Activated CD4-positive, CD25-positive, alpha-beta regulatory T cell treated with anti-CD3 and anti-CD28 coated beads, Interleukin-2, amount 50 U/mL, for 72 hours (primary cell): ENCODE results near the gene BCO2.
"Not testable (repeated sequence)": the region's sequence is repeated elsewhere in the genome, so short reads cannot be mapped to it uniquely, and the experiment has no call there.

Source experiments
- DNase-seq: peaks from one replicate; pipeline ENCODE4 v3.0.0; 2021

The BCO2 gene, protein sequence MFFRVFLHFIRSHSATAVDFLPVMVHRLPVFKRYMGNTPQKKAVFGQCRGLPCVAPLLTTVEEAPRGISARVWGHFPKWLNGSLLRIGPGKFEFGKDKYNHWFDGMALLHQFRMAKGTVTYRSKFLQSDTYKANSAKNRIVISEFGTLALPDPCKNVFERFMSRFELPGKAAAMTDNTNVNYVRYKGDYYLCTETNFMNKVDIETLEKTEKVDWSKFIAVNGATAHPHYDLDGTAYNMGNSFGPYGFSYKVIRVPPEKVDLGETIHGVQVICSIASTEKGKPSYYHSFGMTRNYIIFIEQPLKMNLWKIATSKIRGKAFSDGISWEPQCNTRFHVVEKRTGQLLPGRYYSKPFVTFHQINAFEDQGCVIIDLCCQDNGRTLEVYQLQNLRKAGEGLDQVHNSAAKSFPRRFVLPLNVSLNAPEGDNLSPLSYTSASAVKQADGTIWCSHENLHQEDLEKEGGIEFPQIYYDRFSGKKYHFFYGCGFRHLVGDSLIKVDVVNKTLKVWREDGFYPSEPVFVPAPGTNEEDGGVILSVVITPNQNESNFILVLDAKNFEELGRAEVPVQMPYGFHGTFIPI

DNA sequence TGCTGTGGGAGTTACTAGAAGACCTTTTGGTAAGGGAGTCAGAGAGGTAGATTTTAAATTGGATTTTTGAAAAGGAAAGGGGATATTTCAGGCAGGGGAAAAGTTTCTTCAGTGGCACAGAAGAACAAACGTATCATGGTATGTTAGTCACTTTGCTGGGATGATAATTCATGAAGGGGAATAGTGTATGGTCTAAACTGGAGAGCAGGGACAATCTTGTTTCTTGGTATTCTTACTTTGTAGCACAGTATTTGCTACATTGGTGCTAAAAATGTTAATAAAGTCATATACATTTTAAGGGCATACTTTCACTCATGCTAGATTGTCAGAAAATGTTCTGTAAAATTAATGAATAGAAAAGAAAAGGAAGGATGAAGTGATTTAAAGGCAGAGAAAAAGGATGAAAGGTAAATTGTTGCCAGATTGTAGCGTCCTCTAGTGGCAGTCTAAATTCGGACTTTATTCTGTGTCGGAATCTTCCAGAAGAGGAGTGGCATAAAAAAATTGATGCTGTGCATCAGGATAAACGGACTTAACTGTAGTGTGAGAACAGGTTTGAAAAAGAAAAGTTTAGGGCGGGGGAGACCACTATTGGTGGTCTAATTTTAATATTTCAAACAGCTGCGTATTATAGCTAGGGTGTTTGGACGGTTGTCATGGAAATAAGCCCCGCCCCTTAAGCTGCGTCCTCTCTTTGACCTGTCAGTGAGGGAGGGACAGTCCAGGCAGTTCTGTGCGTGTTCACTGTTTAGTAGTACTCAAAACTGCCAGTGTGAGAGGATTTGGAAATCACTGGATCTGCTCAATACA is at the start of gene BCO2:
Gene BCO2 (plus strand): TSS at position 724 of the 810 bp plus-strand sequence. CDS start 90 bp downstream, outside the sequence.
- DNase-seq = peak; percentile 48

DNA sequence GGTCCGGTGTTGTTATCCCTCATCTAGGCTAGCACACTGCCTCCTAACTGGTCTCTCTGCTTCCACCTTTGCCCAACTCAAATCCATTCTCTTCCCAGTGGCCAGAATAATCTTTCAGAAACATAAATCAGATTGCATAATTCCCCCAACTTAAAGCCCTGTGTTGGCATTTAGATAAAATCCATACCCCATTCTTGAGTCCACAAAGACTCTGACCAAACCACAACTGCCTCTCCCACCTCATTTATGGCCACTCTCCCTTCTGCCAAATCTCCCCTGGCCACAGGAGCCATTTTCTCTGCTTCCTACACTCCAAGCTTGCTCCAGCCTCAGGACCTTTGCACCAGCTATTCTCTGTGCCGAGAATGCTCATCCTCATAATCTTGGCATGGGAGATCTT is 48.3 kb upstream of the BCO2 start:
- DNase-seq = no peak

DNA sequence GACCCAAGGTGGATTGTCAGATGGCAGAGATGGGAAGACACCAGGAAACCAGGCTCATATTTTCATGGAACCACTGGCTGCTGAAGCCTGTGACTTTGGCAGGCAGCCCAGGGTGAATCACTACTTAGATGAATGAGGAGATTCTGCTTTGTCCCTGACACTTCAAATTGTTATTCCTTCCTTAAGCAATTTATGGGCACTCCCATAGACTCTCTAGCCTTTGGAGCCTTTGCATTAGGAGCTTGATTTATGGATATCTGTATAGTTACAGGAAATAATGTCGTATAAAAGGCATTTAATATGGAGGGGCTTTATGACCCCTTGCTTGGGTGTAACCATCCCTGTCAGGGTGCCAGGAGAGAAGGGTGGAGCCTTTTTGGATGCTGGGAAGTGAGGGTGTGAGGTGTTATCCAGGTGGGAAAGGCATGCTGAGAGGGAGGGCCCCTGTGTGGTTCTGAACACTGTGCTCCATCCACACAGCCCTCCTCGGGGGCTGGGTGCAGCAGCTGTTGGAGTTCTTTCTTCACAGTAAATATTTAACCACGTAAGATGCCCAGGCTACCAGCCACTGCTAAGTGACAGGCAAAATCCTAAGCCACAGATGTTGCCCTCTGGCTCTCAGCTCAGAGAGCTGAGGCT is 46.7 kb upstream of the BCO2 start:
- DNase-seq = no peak

DNA sequence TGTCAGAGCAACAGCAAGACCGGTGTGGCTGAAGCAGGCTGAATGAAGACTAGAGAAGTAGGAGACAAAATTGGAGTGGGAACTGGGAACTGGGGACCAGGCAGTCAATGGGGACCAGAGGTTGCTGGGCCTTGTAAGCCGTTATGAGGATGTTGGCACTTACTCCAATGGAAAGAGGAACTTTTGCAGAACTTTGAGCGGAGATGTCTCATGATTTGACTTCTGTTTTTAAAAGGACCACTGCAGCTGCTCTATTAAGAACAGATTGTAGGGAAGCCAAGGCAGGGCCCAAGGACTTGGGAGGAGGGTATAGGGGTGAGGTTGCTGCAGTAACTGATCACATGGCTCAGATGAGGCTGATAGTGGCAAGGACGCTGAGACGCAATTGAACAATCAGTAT is 45.7 kb upstream of the BCO2 start:
- DNase-seq = no peak

DNA sequence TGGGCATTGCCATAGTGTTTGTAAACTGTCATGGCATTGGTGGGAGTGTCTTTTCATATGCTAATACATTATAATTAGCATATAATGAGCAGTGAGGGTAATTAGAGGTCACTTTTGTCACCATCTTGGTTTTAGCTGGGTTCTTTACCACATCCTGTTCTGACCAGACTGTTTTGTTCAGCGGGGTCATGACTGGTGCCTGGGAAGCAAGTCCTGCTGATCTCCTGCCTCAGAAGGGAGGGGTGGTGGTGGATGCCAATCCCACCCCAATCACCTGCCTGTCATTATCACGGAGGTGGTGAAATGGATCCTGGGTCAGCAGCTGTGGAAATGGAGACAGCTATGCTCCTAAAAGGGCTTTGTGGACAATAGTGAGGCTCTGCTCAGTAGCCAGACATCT is 42.6 kb upstream of the BCO2 start:
- no peak for DNase-seq

DNA sequence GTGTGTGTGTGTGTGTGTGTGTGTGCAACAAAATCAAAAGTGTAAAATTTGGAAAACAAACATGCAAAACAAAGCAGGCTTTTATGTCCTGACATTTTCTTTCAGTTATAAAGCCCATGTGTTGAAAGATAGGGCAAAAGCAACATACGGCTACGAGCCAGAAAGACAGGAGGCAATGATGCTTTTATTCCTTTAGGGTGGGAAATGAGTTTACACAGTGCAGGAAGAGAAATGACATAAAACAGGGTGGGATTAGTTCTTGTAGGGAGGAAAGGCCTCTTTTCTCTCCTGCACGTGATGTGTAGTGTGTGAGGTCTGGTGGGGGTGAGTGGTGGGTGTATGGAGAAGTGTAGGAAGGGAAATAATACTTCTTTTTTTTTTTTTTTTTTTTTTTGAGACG is 40.8 kb upstream of the BCO2 start:
- no peak for DNase-seq

DNA sequence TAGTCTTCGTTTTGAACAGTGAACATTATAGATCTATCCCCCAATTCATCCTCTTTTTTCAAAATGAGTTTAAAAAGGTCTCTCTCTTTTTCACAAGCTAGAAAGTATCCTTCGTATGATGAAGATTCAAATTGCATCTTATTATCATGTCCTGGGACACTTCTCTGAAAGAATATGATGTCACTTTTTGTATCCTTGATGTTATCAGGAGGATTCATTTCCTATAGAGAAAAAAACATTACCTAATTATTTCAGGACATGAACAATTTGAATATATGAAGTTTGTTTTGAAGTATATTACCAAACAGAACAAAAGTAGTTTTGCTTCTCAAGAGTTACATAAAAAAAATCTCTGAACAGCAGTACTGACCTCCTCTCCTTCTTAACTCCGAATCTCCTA is 31.7 kb upstream of the BCO2 start:
- DNase-seq = no peak

DNA sequence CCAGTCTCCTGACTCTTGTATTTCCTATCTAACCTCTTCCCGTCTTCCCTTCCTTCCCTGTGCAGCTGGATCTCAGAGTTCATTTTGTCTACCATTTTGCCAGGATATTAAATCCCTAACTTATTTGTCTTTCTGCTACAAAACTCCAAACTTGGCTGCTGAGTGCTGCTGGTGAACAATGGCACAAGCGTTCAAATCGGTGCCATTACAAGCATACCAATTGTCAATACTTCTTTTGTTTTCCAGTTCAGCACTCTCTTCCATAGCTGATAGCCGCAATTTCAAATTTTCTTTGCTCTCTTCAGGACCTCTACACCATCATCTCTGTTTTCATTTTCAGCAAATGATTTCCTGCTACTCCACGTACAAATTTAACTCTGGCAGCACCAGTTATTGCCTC is 24.8 kb upstream of the BCO2 start:
- no peak for DNase-seq

DNA sequence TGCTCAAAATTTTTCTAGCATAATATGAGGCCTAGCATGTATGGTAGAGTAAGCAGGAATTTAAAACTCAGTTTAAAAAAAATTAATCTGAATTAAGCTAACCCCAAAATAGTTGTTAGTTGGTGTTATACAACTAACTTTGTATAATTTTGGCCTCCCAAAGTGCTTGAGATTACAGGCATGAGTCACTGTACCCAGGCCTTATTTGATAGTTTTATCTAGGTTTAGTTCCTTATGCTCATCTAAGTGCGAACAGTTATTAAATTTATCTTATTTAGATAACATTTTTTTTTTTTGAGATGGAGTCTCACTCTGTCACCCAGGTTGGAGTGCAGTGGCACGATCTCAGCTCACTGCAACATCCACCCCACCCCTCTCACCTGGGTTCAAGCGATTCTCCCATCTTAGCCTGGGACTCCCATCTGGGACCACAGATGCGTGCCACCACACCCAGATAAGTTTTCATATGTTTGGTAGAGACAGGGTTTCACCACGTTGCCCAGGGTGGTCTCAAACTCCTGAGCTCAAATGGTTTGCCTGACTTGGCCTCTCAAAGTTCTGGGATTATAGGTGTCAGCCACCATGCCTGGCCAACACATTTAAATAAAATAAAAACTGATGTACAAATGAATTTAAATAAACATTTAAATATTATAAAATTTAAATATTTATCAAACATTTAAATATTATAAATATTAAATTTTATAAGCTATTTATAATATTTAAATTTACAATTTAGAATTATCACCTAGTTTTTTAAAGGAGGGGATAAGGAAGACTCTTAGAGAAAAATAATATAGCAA is 19.0 kb upstream of the BCO2 start:
- no peak for DNase-seq

DNA sequence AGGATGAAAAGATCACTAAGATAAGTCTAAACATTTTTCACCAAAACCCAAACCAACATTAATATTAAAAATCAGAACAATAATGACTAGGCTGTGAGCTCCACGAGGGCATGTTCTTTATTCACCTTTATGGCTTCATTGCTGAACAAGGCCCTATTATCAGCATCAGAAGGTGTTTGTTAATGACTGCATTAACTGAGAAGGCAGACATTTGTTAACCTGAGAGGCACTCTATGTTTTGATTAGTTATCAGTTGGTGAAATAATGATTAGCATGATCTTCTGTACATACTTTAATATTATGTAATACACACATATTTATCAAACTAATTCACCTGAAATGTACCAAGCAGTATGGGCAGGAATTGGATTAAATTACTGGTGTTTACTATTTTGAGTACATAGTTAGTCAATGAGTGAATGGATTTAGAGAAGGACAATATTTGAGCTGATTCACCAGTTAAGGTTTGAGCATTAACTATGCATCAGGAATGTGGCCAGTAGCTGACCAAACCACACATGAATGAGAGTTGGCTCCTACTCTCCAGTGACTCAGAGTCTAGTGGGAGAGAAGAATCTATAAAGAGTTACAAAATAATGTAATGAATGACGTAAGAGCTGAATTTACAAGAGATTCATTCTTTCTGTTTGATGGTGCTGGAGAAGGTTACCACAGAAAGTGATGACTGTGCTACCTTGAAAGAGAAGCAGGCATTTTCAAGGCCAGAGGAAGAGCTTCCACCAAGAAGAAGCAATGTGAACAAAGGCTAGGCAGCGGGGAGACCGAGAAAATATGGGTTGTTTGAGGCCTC is 18.2 kb upstream of the BCO2 start:
- DNase-seq = no peak

DNA sequence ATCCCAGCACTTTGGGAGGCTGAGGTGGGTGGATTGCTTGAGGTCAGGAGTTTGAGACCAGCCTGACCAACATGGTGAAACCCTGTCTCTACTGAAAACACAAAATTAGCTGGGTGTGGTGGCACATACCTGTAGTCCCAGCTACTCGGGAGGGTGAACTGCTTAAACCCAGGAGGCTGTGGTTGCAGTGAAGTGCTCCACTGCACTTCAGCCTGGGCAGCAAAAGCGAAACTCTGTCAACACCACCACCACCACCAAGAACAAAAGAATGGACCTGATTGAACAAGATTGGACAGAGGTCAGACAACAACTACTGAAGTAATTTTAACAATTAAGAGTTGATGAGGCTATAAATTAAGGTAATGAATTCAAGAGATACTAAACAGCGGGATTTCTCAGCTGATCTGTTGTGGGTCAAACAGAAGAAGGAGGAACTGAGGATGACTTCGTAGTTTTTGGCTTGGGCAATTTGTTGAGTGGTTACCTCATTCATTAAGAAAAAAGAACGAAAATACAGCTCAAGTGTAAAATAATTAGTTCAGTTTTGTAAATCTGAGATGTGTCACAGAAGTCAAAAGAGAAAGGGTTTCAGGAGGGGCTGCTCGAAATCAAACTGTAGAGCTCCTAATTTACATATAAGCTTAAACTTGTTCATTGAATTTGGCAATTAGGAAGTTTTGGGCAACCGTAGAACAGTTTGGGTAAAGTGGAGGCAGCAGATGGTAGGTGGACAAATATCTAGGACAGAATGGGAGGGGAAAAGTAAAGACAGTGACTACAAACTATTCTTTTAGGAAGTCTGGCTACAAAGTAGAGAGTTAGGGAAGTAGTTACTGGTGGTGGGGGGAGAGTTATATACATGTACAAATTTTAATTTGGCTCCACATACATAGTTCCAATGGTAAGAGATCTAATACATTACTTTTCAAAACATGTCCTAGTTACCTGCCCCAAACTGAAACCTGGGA is 15.9 kb upstream of the BCO2 start:
- DNase-seq = no peak

DNA sequence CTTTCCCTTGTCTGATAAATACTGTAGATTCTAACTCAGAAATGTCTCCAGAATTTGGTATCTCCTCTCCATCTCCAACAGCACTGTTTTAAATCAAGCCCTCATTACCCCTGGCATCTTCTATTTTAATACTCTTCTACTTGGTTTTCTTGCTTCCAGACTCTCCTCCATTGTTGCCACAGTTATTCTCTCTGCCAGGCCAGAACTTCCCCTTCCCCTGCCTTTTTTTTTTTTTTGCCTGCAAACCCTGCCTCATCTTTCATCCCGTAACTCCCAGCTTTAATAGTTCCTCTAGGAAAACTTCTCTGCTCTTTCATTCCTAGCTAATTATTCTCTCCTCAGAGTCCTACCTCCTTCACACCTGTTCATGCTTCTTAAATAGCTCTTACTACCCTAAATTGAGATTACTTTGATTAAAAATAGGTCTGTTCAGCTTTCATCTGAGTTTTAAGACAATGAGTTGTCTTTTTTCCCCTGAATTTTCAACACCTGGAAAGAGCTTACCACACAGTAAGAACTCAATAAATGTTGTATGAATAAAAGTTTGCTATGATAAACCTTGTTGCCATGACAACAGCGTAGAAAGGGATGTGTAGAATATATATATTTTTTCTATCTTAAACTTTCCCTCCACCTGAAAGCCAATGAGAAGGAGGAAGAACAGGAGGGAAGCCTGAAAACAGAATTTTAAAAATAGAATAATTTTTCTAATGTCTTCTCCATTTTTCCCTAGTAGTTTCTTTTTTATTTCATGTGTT is 15.0 kb upstream of the BCO2 start:
- no peak for DNase-seq

DNA sequence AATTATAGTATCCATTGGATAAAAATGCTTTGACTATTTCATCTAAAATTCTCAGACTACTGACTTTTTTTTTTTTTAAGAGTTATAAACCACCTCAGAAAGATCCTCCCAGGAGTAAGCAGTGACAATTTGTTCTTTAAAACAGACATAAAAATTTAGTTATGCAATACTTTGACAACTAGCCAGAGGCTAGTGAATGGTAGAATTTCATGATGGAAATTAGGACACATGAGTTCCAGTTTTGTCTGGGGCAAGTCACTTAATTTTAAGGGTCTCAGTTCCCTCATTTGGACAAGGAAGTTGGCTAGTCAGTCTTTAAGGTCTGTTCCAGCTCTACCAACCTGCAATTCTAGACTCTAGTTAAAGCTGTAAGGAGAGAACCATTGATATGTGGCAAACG is 14.3 kb upstream of the BCO2 start:
- DNase-seq = no peak

DNA sequence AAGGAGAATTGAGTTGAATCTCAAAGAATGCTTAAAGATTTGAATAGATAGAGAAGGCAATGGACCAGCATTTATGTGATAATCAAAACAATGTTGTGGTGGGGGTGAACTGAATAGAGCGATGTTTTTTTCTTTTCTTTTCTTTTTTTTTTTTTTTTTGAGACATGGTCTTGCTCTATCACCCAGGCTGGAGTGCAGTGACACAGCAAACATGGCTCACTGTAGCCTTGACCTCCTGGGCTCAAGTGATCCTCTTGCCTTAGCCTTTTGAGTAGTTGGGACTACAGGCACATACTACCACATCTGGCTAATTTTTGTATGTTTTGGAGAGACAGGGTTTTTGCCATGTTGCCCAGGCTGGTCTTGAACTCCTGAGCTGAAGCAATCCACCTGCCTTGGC is 13.1 kb upstream of the BCO2 start:
- DNase-seq = not testable (repeated sequence)

DNA sequence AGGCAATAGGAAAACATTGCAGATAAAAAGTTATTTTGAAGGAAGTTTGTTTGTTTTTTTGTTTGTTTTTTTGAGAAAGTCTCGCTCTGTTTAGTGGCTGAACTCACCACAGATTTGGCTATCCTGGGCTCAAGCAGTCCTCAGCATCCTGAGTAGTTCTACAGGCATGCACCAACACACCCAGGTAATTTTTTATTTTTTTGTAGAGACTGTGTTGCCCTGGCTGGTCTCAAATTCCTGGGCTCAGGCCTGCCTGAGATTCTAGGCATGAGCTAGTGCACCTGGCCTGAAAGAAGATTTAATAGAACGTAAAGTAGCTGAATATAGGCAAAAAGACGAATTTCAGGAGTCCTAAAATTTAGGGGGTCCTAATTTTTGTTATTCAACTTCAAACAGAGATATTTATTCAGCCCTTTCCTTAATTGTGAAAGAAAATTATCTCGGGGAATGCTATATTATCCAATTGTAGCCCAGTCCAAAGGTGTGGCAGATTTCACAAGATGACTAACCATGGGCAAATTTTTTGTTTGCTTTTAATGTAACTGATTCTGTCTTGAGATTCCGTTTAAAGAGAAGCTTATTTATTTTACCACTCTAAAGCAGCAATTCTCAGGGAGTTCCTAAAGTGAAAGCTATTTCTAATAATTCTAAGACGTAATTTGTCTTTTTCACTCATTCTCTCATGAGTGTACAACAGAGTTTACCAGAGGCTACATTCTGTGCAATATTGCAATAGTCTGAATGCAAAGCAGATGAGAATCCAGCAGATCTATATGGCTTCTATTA is 12.4 kb upstream of the BCO2 start:
- no peak for DNase-seq

DNA sequence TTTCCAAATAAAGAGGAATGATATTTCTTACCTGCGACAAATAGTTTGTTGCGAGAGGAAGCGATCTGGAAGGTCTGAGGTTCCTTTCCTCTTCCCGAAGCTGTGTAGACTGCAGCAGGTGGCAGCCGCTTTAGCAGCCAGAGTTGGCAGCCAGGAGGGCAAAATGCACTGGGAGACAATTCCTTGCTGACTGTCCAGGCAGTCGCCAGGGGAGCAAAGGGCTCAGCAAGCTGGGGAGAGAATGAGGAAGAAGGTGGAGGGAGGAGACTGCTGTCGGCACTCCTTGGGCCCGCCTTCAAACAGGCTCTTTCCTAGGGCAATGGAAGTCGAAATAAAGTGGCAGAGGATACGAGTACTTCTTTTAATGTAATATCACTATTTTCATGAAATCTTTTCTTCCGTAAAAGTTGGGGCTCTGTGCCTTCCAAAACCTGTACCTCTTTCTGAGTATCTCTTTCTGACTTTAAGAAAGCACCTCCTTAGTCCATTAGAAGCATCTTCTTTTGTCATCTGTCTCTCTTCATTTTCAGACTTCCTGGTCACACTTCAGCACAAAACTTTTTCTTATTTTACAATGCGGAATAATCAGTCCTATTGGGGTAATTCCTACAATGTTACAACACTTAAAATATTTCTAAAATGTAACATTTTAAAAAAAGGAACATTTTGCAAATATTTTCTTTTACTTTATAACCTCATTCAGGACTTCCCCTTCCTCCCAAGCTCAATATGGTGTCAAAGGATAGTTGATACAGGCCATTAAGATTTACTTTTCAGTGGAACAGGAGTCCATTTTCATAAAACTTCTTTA is 11.2 kb upstream of the BCO2 start, which contains the start of gene IL18:
Gene IL18 (minus strand): TSS at position 220 of the 811 bp plus-strand sequence. CDS start 9,041 bp downstream, outside the sequence.
- no peak for DNase-seq

DNA sequence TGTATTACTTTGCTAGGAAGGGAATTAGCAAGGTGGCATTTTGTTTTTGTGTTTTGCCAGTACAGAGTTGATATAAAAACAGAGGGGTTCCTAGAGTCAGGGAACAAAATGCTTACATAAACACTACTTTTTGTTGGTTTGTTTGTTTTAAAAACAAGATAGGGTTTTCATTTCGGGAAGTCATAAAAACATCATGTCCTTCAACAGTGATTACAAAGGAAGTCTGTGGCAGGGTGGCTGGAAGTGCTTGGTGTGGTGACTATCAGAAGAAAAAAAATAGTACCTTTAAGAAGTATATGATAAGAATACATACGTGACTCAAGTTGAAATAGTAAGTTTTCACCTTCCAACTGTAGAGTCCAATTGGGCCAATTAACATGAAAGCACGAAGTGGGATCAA is 10.3 kb upstream of the BCO2 start:
- no peak for DNase-seq

DNA sequence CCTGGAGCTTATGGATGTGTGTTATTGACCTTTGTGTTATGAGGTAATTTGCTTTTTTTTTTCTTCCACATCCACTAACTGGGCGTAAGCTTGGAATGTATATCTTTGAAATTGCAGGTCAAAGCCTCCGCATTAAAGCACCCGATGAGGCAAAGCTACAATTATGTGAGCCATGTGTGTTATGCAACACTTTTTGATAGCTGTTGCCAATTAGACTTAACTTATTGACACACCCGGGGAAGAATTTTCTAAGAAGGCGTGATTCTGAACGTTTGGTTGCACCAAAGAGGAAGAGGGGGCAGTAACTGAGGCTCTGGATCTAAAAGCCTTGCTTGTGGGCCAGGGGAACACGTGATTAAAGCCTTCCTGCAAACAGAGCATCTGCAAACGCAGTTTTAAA is 8.8 kb upstream of the BCO2 start:
- no peak for DNase-seq
